ENCODE data around the gene RASSF1. TPM values are rescaled to one million over a fixed set of nuclear protein-coding genes. Genes with fewer than 3 reads are reported as not detected.
"Not testable (repeated sequence)": the region's sequence is repeated elsewhere in the genome, so short reads cannot be mapped to it uniquely, and the experiment has no call there.

RASSF1 gene
- total RNA-seq, 1 experiment from 2014 or later = 12.9 TPM

DNA sequence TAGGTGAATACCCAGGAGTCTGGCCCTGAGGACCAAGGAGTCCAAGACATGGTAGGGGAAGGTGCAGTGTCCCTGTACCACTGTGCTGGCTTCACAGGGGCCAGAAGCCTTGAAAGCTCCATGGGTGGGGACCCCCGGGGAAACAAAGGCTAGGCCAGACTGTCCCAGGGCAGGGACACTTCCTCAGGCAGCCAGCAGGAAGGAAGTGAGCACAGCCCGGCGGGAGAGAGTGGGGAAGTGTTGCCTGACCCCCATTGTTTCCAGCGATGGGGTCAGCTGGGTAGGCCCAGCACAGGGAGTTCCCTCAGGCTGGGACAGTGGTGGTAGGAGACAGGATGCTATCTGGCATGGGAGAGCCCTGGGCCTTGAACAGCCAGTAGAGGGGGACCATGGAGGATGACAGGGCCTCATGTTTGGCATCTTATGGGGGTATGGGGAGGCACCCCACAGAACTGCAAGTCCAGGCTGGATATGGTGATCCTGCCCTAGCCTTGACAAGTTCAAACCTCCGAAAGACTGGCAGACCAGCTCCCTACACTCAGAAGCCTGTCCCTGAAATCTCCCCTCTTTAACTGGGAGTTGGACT, 16.9 kb downstream of the RASSF1 start:
- no peak for DNase-seq (ENCODE audit: low spot score)

DNA sequence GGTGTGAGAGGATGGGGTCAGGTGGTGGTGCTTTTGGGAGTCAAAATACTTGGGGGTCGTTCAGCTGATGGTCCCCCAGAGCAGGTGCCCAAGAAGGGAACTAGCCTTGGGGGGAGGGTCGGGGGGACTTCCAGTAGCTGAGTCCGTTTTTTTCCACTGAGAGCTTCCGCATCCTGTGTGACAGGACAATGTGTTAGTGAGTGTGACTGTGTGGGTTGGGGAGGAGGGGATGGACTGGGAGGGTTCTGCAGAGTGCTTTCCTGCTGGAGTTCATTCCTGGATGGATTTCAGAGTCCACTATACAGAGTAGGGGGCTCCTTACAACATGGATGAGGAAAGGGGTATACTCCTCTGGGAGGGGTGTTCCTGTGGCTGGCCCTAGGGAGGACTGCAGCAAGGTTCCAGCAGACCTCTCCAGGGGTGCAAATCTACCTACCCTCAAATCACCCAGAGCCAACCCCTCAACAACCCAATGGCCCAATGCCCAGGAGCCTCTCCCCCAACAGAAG, 17.5 kb downstream of the RASSF1 start:
- no peak for DNase-seq (ENCODE audit: low spot score)

DNA sequence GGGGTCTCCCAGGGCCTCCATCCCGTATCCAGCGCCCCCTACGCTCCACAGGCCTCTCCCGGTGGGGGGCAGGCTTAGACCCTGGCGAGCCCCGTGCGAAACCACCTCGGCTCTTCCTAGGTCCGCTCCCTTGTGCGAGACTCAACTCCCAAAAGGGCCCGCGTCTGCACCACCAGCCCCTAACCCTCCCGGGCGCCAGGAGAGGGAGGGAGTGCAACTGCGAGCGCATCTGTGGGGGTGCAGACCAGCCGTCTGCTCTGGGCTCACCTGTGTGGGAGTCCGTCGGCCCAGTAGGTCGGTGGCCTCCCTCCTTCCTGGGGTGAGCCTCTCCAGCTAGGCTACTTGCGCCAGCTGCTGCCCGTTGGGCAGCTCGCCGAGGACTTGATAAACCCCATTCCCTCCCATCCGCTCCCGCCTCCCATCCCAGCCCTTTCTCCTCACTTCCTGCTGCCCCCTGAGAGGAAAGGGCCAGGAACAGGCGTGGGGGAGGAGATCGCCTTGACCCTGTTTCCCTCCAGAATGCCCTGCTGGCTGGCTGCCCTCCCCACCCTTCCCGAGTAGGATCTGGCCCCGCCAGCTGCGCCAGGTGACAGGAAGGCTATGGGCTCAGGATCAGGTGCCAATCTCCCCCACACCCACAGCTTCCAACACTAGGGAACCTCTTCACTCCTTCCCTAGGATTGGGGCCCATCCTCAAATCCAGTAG, 18.1 kb downstream of the RASSF1 start, which contains the start of gene HYAL2:
TSS of gene HYAL2 (minus strand) at position 360 of the 706 bp plus-strand sequence. CDS start 2,256 bp downstream, outside the sequence.
- DNase-seq (ENCODE audit: low spot score) = no peak

DNA sequence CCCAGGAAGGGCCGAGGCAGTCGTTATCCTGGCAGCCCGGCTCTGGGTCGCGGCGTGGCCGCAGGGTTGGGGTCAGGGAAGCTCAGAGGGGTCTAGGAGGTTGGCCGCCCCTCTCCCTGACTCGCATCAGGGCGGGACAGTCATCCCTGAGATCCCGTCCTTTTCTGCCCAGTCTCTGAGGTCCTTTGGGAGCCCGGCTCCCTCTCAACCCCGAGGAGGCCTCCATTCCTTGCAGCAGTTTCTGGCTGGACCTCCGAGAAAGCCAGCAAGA, 18.6 kb downstream of the RASSF1 start:
- DNase-seq (ENCODE audit: low spot score) = no peak

DNA sequence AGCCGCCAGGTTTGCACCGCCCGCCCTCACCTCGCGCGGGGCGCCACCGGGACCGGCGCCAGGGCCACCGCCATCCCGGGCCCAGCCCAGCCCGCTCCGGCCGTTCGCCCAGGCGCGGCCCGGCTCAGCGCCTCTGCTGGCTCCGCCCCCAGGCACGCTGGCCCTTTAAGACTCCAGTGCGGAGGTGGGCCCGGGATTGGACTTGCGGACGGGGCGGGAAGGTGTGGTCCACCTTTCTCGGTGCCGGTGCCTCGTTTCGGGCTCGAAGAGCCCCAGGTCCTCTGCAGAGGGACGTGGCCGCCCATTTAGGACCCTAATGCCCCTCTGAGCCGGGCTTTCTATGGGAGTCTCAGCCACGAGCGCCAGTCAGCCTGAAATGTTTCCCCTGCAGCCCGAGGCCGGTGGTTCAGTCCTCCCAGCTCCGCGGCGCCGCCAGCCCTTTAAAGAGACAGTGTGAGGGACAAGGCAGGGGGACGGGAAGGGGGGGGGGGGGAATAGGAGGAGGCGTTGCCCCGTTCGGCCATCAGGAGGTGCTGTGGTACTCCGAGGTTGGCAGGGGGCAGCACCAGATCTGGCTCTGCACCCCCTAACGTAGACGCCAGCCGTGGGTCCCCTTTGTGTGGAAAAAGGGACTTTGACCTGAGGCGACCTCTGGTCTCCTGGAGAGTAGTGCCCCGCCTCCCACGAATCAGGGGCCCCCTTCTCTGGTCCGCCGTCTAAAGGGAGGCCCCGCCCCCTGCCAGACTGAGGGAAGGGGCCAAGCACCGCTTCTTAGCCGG, 19.1 kb downstream of the RASSF1 start:
- DNase-seq (ENCODE audit: low spot score) = peak; percentile 73

DNA sequence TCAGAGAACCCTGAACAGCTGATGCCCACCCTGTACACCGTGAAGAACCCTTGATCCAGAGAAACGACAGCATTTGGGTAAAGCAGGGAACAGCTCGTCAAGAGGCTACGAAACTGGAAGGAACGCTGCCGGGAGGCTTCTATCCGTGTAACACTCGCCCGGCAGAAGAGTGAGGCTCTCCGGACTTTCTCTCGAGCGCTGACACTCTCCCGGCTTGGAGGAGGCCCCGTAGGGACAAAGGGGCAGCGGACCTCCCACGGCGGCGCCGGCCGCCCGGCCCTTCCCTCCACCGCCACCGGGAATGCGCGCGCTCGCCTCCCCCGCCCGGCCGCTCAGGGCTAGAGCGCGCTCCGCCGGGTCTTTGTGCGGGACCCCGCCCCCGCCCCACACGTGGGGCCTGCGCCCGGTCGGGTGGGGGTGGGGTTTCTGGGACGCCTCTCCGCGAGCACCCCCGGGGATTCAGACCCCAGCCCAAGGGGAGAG, 19.7 kb downstream of the RASSF1 start:
- DNase-seq (ENCODE audit: low spot score) = peak; percentile 40

DNA sequence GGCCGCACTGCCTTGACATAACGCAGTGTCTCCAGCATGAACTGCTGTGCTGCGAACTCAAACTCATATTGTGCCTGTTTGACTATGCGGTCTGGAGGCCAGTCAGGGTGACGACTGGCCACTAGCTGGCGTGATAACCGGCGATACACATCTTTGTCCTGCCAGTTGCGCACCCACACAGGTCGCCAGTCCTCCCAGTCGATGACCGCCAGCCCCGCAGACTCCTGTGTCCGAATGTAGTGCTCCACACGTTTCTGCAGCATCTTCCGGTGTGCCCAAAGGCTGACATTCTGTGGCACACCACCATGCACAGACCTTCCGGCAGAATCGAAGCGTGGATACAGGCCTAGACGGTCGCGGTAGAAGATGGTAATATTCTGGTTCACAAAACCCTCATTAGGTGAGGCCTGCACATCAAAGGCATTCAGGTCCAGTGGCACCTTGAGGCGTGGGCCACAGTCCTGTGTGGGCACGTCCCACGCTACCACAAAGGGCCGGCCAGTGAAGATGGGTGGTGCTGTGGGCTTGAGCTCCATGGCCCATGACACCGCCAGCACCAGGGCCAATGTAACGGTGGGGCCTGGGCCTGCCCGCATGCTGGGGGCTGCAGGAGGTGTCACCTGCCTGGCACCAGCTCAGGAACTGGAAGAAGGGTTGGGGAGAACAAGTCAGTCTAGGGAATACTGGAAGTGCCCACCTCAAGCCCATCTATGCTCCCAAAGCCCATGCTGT, 20.6 kb downstream of the RASSF1 start:
- DNase-seq (ENCODE audit: low spot score) = no peak

DNA sequence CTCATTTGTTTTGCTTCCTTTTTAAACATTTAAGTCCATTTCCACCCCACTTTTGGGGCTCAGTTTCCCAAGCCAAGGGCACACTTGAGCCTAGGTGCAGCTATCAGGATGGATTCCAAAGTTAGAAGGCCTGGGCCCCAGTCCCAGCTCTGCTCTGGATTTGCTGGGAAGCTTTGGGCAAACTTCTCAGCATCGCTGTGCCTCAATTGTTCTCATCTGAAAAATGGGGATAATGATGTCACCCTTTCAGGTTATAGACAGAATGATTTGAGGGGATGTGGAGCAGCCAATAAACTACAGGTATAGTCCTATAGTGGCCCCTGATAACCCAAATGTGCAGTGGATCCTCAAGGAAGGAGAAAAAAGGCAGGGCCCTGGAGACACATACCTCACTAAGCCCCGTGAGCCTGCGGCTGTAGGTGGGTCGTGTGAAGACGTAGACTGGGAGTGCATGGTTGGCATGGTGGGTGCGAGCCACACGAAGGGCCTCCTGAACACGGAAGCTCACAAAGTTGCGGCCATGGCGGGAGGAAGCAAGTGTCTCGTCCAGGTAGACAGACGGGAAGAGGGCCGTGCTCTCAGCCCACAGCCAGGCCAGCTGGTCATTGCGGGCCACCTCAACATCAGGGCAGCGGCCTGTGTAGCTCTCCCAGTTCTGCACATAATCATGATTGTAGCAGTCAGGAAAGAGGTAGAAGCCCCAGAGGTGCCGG, 21.3 kb downstream of the RASSF1 start:
- no peak for DNase-seq (ENCODE audit: low spot score)

DNA sequence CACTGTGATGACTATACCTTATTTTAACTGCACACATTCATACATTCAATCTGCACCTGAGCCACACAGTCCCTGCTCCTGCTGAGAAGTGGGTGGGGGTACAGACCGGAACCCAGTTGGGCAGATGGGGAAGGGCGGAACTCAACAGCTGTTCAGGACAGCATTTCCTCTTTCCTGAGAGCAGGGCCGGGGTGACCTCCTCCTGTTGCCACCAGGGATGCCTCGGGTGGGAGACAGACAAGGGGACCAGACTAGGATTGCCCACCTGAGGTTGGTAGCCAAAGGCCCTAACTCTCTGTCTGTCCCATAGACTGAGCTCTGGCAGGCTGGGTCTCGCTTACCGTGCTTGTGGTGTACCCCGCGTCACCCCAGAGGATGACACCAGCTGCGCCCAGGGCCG, 22.0 kb downstream of the RASSF1 start:
- DNase-seq (ENCODE audit: low spot score) = no peak

DNA sequence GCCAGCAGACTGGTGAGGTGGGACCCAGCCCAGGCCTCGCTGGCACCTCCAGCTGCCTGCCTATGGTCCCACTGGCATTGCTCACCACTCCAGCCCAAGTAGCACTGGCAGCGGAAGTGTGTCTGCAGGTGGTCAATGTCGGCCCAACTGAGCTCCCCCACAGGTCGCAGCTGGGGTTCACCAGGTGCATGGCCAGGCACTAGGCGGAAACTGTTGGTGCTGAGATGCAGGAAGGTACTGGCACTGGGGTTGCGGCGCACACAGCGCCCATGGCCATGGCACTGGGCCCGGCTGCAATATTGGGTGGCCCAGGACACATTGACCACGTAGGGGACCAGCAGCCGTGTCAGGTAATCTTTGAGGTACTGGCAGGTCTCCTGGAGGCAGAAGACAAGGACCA, 22.5 kb downstream of the RASSF1 start:
- DNase-seq (ENCODE audit: low spot score) = no peak

DNA sequence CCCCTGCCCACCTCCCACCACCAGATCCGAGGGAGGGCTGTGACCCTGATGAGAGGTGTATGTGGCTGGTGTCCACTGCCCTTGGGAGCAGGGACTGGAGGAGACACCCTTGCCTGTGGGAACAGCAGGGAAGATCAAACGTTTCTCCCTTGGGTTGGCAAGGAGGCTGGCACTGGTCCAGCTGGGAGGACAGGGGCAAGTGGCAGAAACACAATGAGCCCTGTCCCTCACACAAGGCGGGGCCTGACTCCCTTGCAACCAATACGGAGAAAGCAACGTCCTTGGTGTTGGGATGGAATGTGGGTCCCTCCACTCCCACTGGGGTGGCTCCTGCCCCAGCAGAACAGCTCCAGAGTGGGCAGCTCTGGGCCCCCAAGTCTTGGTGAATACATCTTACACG, 23.3 kb downstream of the RASSF1 start:
- DNase-seq (ENCODE audit: low spot score) = peak; percentile 31

DNA sequence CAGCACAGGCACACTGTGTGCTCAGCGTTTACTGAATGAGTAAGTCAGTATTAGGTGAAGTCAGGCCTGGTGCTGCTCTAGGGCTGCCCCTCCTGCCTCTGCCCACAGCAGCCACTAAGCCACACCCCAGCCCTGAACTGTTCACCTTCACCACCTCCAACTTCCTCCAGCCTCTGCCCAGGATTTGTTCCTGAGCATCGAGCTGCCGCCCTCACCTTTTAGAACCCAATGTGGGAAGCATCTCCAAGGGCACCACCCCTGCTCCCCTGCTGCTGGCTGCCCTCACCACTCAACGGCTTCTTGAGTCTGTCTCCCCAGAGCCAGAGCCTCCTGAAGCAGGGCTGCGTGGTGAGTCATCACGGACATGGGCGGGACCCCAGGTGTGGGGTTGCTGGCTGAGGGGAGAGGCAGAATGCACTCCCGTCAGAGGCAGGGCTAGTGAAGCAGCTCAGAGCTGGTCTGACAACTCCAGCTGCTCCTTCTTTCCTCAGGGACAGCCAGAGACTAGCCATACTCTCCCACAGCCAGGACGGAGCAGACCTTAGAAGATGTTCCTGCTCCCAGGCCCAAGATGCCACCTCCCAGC, 23.9 kb downstream of the RASSF1 start:
- DNase-seq (ENCODE audit: low spot score) = peak; percentile 95

DNA sequence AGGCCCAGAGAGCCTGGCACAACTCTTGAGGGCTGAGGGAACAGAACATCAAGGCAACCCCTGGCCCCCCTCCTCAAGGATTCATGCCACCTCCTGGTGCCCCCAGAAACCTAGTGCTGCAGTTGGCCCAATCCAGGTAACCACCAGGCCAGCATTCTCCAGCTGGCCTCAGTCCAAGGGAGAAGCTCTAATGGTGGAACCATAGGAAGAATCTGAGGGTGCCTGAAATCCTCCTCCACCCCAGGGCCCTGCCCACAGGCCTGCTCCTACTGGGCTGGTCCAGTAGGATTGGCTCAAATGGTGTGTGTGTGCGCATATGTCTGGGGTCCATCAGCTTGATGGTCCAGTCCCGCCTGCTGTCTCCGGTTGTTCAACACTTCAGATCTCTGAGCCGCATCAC, 25.8 kb downstream of the RASSF1 start:
- no peak for DNase-seq (ENCODE audit: low spot score)

DNA sequence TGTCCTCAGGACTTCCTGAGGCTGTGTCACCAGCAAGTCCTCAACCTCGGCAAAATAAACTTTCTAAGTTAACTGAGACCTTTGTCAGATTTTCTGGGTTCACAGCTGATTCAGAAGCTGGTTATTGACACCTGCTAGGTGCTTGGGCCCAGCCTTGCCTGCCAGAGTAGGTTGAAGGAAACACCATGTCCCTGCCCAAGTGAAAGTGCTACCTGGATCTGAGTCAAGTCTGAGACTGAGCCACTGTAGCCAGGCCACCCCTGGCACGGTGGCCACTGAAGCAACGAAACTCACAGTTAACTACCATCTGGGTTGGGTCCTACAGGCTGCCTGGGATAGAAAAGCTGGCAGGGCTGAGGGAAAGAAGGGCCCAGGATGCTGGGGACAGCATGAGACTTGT, 26.3 kb downstream of the RASSF1 start:
- DNase-seq (ENCODE audit: low spot score) = no peak

DNA sequence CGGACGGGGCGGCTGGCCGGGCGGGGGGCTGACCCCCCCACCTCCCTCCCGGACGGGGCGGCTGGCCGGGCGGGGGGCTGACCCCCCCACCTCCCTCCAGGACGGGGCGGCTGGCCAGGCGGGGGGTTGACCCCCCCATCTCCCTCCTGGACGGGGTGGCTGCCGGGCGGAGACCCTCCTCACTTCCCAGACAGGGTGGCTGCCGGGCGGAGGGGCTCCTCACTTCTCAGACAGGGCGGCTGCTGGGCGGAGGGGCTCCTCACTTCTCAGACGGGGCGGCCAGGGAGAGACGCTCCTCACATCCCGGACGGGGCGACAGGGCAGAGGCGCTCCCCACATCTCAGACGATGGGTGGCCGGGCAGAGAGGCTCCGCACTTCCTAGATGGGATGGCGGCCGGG, 28.6 kb downstream of the RASSF1 start:
- DNase-seq (ENCODE audit: low spot score) = not testable (repeated sequence)

DNA sequence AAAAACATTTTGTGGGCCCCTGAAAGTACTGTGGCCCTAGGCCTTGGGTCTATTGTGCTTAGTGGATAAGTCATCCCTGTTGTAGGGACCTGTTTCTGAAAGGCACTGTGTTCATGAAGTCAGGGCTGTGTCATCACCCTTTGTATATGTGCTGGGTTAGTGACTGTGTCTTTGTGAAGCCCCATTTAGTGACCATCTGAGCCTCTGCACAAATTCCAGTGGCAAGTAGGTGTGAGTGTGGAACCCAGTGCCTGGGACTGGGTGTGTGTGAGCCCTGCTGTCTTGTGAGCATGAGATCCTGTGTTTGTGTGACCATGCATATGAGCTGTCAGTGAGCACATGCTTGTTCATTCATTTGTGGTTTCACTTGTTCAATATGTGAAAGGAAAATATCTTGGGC, 36.0 kb downstream of the RASSF1 start:
- DNase-seq (ENCODE audit: low spot score) = no peak

DNA sequence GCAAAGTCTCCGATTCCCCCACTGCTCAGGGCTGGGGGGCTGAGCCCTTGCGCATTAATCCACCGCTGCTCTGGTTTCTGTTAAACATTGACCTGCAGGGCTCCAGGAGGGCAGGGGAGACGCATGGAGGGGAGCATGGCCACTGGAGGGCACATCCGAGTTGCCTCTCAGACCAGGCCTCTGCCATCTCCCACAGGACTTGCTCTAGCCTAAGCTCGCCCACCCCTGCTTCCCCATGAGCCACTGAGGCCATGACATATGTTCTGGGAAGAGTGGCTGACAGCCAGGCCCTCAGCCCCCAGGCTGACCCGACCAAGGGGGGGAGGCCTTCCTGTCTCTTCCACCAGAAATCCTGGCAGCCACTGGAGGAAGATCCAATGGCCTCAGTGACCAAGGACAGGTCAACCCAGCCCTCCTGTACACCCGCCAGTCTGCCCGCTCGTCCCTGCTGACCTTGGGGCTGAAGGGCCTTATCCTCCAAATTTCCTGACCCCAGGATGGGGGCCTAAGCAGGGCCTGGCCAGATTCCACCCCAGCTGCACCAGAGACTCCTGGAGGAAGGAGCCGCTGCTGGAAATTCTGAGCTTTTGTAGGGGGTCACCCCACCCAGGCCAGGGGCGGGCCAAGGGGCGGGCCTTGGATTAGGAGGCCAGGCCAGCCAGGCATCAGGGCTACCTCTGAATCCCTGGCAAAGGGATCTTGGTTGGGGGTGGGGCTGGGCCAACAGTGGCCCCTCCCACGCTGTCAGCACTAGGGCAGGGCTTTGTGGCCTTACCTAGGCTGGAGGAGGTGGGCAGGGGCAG, 37.4 kb downstream of the RASSF1 start, which contains the start of gene HYAL1:
TSS of gene HYAL1 (minus strand) at position 562 of the 803 bp plus-strand sequence. CDS start 618 bp downstream, outside the sequence.
- no peak for DNase-seq (ENCODE audit: low spot score)

DNA sequence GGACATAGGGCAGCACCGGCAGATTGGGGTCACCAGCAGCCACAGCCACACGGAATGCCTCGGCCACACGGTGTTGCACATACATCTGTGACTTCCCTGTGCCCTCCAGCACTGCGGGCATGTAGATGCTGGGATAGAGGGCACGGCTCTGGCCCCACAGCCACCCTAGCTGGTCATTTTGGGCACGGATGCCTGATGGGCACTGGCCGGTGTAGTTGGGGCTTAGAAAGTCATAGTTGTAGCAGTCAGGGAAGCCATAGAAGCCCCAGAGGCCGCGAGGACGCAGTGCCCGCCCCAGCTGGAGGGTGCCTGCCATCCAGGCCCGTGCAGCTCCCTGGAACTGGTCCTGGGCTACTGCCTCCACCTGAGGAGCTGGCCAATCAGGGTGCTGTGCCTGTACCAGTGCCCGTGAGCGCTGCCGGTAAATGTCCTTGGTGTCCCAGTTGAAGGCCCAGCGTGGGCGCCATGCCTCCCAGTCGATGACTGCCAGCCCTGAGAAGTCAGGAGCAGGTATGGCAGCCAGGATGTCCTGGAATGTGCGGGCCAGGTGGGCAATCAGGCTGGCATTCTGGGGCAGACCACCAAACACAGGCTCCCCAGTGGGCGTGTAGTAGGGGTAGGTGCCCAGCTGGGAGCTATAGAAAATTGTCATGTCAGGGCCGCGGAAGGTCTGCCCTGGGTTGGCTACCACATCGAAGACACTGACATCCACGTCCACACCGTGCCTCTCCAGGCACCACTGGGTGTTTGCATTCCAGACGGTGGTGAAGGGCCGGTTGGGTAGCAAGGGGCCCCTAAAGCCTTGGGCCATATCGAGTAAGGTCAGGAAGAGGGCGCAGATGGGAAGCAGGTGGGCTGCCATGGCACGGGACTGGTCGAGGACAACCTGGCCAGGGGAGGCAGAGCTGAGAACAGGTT, 38.3 kb downstream of the RASSF1 start:
- no peak for DNase-seq (ENCODE audit: low spot score)

DNA sequence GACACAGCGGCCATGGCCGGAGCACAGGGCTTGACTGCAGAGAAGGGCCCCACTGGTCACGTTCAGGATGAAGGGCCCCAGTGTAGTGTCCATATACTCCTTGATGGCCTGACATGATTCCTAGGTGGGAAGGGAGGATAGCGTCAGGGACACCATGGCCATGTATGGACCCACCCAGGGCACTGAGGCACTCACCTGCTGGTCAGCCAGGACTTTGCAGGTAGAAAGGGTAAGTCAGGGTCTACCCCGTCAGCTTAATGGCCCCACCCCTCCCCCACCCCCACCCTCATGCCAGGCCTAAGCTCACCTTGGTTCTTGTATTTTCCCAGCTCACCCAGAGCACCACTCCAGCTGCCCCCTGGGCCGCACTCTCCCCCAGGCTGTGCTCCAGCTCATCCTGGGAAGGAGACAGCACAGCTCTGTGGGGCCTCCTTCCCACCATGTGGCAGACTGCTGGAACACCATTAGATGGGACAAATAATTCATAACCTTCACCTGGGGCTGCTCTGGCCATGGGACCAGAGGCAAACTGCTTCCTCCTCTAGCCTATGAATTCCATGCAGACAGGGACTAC, 39.9 kb downstream of the RASSF1 start:
- DNase-seq (ENCODE audit: low spot score) = no peak

All from A172 (cell line).